Measurements from ENCODE around the gene RHBDL3.

RHBDL3 gene

GRCh38 chr17:32356750-32357149 lies 91.1 kb downstream of the RHBDL3 start:
- no peak for DNase-seq (ENCODE audit: low read depth, low spot score)
- H3K9me3 ChIP-seq (ENCODE audit: low read depth, low read length), result no peaks in the 10 kb centered on the region
- no peak overlapping the region for H3K9ac ChIP-seq (ENCODE audit: insufficient read length)
- peak overlapping the region; percentile 71 for H3K27ac ChIP-seq
- no peak for TF ChIP-seq EZH2 (IDR thresholded peaks at IDR 0.05)
- TF ChIP-seq FOXP2 (optimal IDR thresholded peaks at IDR 0.05; ENCODE audit: control extremely low read depth, extremely low read length, insufficient read depth), result no peak
- no peak for TF ChIP-seq POLR2AphosphoS5 (IDR thresholded peaks at IDR 0.05; ENCODE audit: borderline replicate concordance, low read depth, low read length)
- no peak overlapping the region for H3K4me3 ChIP-seq
- peaks cover 92% of the 10 kb centered on the region for H3K36me3 ChIP-seq (ENCODE audit: insufficient read depth, low read length)

- no peak for TF ChIP-seq EZH2 (IDR thresholded peaks at IDR 0.05)
- no peak for TF ChIP-seq POLR2AphosphoS5 (IDR thresholded peaks at IDR 0.05; ENCODE audit: borderline replicate concordance, low read depth, low read length)
- no peak for TF ChIP-seq FOXP2 (optimal IDR thresholded peaks at IDR 0.05; ENCODE audit: control extremely low read depth, extremely low read length, insufficient read depth)
- no peak overlapping the region for H3K27ac ChIP-seq
- H3K4me3 ChIP-seq, result no peak overlapping the region
- DNase-seq (ENCODE audit: low read depth, low spot score), result no peak
- H3K9ac ChIP-seq (ENCODE audit: insufficient read length), result no peak overlapping the region
- H3K36me3 ChIP-seq (ENCODE audit: insufficient read depth, low read length), result peaks cover 92% of the 10 kb centered on the region
- H3K9me3 ChIP-seq (ENCODE audit: low read depth, low read length), result no peaks in the 10 kb centered on the region
These were observed 92.0 kb downstream of the RHBDL3 start for GRCh38 chr17:32357615-32358014.

- TF ChIP-seq FOXP2 (optimal IDR thresholded peaks at IDR 0.05; ENCODE audit: control extremely low read depth, extremely low read length, insufficient read depth), result no peak
- no peak for TF ChIP-seq EZH2 (IDR thresholded peaks at IDR 0.05)
- no peak for TF ChIP-seq POLR2AphosphoS5 (IDR thresholded peaks at IDR 0.05; ENCODE audit: borderline replicate concordance, low read depth, low read length)
- H3K36me3 ChIP-seq (ENCODE audit: insufficient read depth, low read length), result peaks cover 92% of the 10 kb centered on the region
- no peak overlapping the region for H3K9ac ChIP-seq (ENCODE audit: insufficient read length)
- no peaks in the 10 kb centered on the region for H3K9me3 ChIP-seq (ENCODE audit: low read depth, low read length)
- H3K27ac ChIP-seq, result peak overlapping the region; percentile 45
- no peak for DNase-seq (ENCODE audit: low read depth, low spot score)
- H3K4me3 ChIP-seq, result no peak overlapping the region
These were observed 95.6 kb downstream of the RHBDL3 start for GRCh38 chr17:32361270-32361669.

- TF ChIP-seq EZH2 (IDR thresholded peaks at IDR 0.05), result no peak
- H3K9me3 ChIP-seq (ENCODE audit: low read depth, low read length), result no peaks in the 10 kb centered on the region
- 0 out of 2 replicates have a peak overlapping the region, but pooled peaks have one; percentile 19 for H3K27ac ChIP-seq
- no peak for DNase-seq (ENCODE audit: low read depth, low spot score)
- H3K9ac ChIP-seq (ENCODE audit: insufficient read length), result no peak overlapping the region
- peaks cover 96% of the 10 kb centered on the region for H3K36me3 ChIP-seq (ENCODE audit: insufficient read depth, low read length)
- H3K4me3 ChIP-seq, result no peak overlapping the region
These were observed 104.8 kb downstream of the RHBDL3 start for GRCh38 chr17:32370426-32370825.
